Epidermal melanocyte (primary cell): ENCODE results near the gene EIF5B.

Source experiments
- DNase-seq: peaks from one replicate; pipeline ENCODE4 v3.0.0; 2011; ENCODE audit warnings: low spot score; ENCODE audit not compliant: insufficient read length

The EIF5B gene

DNA sequence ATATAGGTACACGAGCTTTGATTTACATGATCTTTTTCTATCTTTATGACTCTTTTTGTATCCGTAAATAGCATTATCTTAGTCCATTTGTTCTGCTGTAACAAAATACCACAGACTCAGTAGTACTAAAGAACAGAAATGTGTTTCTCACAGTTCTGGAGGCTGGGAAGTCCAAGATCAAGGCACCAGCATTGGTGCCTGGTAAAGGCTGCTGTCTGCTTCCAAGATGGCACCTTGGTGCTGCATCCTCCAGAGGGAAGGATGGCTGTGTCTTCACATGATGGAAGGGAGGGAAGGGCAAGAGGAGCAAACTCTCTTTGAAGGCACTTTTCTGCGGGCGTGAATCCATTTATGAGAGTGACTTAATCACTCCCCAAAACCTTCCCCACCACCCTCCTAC lies 36.0 kb downstream of the EIF5B start:
- DNase-seq, result no peak

DNA sequence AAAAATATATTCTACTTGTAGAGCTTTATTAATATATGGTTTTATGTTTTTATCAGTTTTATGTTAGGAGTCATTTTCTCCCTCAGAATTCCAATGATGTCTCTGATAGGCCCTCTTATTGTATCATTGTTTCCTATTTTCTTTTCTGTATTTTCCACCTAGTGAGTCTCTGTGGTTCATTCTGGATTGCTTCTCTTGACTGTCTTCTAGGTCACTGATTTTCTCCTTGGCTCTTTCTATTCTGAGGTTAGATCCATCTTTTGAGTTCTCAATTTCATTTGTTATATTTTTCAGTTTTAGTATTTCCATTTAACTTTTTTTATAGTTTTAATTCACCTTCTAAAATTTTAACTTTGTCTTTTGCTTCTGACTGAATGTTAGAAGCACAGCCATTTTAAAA lies 37.6 kb downstream of the EIF5B start:
- DNase-seq, result no peak

DNA sequence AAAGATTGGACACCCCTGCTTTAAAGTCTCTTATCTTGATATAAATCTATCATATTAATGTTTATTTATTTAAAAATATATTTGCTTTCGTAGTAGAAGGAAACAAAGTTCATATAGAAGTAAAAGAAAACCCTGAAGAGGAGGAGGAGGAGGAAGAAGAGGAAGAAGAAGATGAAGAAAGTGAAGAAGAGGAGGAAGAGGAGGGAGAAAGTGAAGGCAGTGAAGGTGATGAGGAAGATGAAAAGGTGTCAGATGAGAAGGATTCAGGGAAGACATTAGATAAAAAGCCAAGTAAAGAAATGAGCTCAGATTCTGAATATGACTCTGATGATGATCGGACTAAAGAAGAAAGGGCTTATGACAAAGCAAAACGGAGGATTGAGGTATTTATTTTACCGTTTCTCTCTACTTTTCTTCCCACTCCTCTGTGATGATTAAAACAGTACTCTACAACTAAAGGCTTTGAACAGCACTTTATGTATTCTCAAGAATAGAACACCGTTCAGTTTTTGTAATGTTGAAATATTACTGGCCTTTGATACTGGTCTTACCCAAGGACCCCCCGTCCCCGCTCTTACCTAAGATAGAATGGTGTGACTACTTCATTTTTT lies 39.2 kb downstream of the EIF5B start:
- DNase-seq, result no peak

DNA sequence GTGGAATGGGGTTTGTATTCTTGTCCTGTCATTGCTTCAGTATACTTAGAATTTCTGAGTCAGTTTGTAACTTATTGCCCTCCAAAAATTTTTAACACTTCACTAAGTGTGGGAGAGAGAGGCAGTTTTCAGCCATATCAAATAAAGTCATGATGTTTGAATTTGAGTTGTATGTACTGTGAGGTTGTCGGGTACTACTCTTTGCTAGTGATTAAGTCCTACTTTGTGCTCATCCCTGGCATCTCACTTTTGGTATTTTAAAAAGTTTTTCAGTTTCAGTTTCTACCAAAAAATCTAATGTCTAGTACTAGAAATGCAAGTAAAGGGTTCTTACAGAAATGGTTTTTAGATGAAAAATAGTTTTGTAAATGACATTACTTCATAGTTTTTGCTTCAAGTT lies 40.7 kb downstream of the EIF5B start:
- no peak for DNase-seq

DNA sequence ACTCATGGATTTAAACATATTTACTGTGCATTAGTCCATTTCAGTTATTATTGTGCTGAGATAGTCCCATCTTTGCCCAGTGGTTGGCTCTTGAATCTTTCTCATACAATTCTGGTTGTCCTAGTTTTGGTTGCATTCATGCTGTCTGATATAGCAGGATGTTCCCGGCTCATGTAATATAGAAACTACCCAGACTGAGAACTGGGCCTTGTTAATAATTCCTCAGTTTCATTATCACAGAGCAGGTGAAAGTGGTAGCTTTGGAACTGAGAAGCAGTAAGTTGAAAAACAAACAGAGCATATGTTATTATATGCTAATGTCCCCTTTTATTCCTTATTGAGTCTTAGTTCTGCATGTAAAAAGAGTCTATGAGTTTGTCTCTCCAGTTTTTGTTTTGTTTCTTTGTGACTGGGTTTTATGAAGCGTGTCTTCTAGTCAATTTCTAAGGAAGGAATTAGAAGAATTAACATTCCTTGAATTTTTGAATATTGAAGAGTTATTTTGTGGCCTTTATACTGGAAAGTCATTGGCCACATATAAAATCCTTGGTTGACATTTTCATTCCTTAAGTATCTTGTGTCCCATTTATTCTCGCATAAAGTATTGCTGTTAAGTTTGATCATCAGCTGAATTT lies 43.3 kb downstream of the EIF5B start:
- DNase-seq, result no peak

DNA sequence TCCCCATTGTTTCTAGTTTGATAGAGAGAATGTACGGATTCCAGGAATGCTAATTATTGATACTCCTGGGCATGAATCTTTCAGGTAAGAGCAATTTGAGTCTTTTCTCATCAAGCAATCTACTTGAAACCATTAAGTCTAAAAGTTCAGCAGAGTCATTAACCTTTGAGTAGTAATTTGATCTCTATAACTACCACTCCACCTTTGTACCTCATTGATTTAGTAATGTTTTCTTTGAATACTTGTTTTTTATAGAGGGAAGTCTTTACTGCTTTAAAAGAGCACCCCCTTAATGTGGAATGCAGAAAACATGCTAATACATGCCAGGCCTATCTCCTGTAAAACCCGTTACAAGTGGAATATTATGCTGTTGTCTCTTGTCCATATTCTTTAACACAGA lies 45.0 kb downstream of the EIF5B start:
- no peak for DNase-seq

DNA sequence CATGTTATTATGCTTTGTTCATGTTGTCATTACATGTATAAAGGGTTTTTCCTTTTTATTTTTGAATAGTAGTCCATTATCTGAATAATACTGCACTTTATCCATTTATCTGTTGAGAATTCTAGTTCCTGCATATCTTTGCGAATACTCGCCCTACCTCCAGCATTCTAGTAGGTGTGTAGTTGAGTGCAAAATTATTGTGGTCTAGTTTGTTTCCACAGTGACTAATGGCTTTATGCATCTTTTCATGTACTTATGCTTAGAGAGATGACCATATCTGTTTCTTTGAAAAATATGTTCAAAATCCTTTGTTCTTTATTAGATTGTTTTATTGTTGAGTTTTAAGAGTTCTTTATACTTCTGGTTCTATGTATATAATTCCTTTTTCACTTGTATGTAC lies 48.8 kb downstream of the EIF5B start:
- no peak for DNase-seq

DNA sequence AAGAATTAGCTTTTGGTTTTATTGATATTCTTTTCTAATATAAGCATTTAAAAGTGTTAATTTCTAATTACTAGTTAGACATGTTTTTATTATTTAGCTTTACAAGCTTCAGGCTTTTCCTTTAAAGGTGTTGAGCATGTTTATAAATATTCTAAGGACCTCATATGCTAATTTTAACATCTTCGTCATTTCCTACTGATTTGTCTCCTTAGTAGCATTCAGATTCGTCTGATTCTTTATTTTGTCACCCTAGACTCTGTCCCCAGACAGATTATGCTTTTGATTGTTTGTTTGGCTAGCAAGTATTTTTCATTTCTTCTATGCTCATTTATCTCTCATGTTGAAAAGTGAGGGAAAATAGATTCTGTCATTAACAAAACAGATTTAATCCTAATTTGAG lies 51.7 kb downstream of the EIF5B start:
- no peak for DNase-seq

DNA sequence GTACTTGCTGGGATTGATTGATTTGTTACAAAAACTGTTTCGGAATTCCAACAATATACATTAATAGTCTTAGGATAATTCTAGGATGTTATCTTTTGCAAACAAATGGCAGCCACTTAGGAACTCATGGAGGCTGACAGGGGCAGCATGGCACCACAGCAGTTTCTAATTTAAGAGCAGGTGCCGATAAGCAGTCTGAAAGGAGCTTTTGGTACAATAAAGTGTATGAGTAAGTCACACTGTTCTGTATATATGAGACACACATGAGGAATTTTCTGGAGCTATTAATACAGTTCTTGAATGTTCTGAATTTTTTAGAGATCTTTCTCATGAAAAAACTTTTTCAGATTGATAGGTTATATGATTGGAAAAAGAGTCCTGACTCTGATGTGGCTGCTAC lies 52.2 kb downstream of the EIF5B start:
- DNase-seq, result no peak

DNA sequence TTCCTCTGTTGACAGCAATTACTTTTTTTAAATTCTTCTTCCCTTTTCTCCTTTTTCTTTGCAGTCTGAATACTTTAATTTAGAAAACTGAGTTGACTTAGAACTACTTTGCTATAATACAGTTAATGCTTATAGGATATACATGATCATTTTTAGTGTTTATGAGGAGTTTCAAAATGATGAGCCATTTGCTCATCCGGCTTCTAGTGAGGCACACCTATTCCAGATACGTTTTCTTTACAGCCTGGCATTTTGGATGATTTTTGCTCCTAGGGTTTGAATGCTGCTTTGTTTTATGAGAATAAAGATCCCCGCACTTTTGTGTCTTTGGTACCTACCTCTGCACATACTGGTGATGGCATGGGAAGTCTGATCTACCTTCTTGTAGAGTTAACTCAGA lies 52.8 kb downstream of the EIF5B start:
- no peak for DNase-seq

DNA sequence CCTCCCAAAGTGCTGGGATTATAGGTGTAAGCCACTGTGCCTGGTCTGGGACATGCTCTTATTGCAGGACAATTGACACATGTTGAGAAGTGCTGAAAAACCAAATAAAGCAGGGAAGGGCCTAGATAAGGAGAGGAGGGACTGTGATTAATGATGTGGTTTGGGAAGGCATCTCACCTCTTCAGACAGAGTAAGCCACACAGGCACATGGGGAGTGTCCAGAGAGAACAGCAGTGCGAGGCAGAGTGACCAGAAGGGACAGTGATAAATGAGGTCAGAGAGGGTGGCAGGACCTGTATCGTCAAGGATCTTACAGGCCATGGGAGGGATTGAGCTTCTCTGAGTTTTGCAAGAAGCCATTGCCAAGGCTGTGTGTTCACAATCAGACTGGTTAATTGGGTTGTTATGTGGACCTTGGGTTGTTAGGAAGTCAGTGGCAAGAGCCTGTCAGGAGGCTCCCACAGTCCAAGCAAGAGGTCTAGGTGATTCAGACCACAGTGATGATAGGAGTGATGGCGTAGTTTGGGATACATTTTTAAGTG lies 58.5 kb downstream of the EIF5B start:
- DNase-seq, result no peak

DNA sequence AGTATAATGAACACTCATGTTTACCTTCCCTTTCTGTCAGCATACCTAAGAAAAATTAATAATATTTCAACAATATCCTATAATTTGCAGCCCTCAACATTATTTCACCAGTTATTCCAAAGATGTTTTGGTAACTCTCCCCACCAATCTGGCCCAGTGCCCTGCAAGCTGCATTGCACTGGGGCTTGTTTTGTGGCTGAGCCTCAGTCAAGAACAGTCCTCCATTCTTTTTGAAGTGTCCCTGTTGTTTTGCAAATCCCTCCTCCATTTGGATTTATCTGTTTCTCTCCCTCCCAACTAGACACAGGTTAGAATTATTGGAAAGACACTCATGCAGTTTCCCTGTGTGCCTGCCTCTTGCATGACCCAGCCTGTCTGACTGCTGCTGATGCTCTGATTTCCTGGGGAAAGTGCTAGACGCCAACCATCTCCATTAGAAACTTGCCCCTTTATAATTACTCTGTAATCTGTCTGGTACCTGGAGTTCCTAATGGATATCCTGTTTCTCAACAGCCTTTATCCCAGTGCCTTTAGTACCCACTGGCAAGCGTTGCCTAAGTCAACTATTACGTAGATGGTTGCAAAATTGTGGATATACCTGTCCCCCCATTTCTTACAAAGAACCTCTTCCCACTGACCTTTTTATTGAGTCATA lies 60.2 kb downstream of the EIF5B start:
- no peak for DNase-seq

DNA sequence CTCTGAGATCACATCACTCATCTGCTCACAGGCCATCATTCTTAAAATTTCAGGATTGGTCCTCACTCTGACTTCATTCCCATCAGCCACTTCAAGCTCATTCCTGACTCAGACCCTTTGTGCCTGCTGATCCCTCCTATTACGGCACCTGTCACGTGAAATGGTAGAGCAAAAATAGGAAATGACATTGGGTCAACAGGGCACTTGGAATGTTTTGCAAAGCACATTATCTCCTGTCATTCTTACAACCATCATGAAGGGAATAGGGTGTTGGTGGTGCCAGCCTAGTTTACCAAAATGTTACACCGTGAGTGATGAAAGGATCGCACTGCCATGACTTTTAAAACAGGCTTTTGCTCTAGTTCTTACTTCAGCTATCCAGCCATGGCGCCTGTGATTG lies 61.1 kb downstream of the EIF5B start:
- DNase-seq, result no peak

DNA sequence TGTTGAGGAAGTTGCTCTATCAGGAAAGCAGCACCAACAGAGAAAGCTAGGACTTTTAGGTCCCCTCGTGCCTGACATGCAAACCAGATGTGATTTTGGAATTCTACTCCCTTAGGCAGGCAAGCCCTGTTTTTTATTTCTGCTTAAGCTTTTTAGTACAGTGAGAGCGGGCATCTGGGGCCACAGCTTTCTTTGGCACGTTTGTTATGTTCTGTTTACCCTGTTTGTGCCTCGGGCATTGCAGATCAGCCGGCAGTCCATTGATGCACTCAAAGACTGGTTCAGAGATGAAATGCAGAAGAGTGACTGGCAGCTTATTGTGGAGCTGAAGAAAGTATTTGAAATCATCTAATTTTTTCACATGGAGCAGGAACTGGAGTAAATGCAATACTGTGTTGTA lies 61.9 kb downstream of the EIF5B start:
- peak; percentile 33 for DNase-seq

DNA sequence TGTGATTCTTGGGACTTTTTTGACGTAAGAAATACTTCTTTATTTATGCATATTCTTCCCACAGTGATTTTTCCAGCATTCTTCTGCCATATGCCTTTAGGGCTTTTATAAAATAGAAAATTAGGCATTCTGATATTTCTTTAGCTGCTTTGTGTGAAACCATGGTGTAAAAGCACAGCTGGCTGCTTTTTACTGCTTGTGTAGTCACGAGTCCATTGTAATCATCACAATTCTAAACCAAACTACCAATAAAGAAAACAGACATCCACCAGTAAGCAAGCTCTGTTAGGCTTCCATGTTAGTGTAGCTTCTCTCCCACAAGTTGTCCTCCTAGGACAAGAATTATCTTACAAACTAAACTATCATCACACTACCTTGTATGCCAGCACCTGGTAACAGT lies 62.6 kb downstream of the EIF5B start:
- DNase-seq, result no peak

DNA sequence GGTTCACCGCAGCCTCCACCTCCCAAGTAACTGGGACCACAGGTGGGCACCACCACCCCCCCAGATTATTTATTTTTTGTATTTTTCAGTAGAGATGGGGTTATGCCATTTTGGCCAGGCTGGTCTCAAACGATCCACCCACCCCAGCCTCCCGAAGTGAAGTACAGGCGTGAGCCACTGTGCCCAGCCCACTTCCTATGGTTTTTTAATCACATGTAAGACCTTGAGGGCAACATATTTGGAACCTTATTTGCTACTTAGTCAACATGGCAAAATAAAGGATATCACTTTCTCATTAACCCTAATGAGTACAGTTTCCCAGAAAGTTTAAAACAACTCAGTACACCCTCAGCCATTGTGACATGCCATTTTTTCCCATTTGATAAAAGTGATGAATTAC lies 64.7 kb downstream of the EIF5B start:
- DNase-seq, result no peak

DNA sequence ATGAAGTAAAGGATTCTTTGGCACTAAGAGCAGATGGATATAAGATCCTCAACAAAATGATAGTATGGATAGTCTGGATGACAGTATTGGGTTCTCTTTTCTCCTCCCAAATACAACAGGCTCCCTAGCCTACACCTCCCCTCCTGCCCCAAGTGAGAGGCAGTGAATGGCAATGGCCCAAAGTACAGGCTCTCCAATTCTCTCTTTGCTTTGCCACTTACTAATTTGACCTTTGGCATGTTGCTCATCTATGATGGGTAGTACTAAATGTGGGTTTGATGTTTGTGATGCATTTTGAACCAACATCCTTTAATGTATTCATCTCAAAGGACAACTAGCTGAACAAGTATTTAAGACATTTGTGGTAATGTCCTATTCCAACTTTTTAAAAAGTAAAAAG lies 65.9 kb downstream of the EIF5B start:
- no peak for DNase-seq

DNA sequence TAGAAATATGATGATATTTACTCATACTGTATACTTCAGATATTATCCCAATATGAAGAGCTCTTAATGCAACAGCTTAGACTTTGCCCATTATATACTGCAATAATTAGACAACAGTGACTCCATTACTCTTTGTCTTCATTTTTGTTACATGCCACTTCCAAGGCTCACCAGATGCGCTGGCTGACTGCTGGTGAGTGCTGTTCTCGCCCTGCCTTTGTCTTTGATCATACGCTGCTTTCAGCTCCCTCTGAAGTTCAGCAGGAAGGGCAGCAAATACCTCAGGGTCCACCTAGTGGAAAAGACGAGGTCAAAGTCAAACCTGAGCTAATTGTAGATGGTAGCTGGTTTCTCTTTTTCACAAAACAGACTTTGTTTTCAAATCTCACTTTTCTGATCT lies 66.3 kb downstream of the EIF5B start:
- DNase-seq, result no peak

DNA sequence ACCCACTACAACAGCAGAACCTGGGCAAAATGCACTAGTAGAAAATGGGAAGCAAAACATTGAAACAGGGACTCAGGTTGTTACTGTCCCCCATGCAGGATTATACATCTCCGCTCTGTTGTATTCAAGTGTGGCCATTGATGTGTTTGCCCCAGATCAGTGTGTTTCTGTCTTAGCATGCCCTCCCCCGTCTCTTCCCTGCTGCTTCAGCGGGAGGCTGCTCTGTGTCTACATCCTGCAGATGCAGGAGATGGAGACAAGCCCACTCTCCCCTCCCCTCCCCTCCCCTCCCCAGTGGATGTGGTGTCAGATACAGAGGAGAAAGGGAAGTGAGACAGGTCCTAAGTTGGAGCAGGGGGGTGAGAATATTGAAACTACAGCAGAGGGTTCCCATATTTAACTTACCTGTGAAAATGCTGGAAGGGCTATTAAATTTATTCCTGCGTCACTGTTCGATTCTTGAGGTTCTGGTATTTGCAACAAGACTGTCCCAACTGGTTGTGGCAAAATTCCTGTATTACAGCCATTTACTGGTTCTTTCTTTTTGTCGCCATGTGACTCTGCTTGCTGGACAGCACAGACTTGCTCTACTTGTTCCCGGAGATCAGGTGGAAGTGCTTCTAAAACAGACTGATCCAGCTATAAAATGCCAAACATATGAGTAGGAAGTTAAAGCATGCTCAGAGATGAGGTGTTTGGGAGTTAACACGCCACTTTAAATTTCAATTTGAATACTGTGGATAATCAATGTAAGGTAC lies 67.0 kb downstream of the EIF5B start:
- DNase-seq, result no peak

DNA sequence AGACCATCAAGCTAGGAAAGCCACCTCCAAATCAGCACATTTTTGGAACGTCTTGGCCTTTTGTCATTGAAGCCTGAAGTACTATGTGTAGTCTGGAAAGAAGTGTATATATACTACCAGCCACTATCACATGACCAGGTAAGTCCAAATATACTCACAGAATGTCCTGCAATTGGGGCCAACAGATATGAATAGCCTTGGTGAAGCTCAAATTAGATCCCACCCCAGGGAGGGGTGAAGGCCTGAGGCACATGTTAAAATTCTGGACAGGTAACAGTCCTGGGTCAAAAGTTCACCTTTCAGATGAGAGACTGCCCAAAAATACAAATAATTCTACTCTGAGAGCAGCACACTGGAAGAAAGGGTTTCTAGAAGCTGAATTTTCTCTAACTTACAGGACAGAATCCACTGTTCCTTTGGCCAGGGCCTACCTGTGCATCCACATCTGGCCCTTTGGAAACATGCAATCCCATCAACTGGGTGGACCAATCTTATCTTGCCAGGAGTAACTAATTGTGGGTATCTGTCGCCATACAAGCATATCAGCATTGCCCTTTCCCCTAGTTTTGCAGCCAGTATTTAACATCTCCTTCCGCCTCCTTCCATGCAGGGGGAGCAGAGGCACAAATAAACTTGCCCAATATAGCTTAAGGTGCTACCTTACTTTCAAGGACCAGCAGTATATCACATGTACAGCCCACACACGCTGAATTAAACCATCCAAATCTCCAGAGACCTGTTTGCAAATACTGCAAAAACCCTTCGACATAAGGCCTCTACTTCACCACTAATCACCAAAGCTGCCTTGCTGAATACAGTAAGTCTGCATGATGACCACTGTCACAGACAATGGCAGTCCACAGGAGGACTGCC lies 67.8 kb downstream of the EIF5B start:
- DNase-seq, result no peak

DNA sequence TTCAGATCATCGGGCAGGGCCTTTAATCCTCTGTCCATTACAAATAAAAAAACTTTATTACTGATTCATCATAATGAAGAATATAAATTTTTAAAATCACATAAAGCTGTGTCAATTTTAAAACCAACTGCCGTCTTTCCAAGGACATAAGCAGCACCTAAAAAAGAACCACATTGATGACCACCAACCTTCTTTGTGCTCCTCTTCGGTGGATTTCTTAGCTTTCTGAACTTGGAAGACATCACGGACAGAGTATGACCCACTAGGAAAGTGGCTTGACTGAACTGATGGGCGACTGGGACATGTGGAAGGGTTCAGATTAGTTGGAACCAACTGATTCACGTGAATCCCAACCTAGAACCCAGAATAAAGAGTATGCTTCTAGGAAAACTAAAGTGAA lies 68.9 kb downstream of the EIF5B start:
- DNase-seq, result no peak
